ENCODE results near the gene RCBTB2. TPM values are rescaled to one million over a fixed set of nuclear protein-coding genes. Genes with fewer than 3 reads are reported as not detected.
A peak's percentile ranks its signal among the peaks of the same experiment; 100 is the strongest.

Gene RCBTB2
- total RNA-seq, 1 experiment from 2014 or later: 10.3 TPM

DNA sequence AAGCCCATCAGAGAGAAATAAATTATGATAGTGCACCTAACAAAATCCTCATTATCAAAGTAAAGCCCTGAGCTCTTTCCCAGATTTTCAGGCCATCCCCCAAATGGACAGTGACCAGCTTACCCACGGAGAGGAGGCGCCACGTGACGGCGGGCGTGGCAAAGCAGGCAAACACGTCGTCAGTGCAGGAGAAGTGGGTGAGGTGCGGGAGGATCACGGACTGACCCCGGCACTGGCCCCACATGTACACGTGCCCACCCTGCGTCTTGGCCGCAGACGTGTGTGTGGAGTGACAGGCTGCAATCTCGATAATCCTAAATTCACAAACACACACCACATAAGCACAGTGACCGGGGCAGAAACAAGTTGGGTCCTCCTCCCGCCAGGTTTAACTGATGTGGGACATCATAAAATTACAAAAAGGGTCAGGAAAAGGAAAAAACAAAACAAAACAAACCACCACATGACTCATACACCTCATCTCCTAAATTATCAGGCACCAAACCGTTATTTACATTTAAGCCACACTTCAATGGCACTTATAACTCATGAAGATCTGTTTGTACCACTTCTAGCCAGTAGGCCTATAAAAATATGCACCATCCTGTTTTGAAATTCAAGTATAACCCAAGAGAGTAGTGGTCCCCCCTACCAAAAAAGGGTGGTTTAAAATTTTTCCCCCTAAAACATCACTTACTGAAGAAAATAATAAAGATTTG, 30.1 kb downstream of the RCBTB2 start:
- in situ Hi-C loops (cut with HindIII; ENCODE audit: low sequenced_read_pairs): no loop called here
- DNase-seq (ENCODE audit: low spot score): no peak

DNA sequence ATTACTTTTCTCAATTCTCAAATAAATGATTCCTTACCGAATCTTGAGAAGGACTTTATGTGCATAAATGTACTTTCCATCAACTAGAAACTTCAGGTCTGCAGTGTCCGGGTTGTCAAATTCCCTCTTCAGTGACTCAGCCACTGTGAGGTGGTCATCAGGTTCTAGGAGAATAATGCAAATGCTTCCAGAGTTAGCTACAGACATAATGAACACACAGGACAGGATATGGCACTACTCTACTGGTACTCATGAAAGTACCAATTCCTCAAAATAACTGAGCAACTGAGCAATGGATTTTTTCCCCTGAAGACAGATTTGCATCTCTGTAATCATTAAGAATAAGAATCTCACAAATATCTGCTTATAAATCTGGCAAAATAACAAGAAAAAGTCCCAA, 31.2 kb downstream of the RCBTB2 start:
- in situ Hi-C loops (cut with HindIII; ENCODE audit: low sequenced_read_pairs): no loop called here
- DNase-seq (ENCODE audit: low spot score): no peak

DNA sequence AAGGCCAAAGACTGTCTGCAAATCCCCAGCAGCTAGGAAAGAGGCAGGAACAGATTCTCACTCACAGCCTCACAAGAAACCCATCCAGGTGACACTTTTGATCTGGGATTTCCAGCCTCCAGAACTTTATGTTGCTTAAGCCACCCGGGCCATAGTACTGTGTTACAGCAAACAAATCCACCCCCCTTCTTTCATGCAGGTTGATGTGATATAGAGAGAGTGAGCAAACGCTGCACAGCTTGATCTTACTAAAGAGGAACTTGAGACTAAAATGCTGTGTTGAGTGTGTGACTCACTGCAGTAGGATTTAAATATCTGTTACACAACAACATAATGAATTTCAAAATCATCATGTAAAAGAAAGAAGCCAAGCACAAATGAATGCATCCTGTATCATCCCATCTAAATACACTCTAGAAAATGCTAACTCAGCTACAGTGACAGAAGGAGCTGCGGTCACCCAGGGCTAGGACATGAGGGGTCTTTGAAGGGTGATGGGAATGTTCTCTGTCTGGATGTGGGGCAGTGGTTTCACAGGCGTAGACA, 32.2 kb downstream of the RCBTB2 start:
- in situ Hi-C loops (cut with HindIII; ENCODE audit: low sequenced_read_pairs): no loop called here
- no peak for DNase-seq (ENCODE audit: low spot score)

DNA sequence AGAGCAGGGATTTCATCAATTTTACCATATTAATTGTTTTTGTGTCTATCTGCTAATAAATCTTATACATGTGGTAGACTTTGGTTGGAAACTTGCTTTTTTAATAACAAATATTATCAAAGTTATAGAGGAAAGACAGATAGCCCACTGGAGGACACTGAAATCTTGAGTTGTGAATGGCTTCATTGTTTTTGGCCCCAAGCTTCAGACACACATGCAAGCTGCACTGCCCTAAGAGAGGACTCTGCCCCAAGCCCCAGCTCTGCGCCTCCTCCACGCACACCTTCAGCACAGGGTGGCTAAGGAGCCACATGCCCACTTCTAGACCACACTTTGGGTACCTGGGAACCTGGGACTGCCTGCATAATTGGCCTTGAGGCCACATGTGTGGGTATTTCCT, 35.2 kb downstream of the RCBTB2 start:
- DNase-seq (ENCODE audit: low spot score): no peak
- in situ Hi-C loops (cut with HindIII; ENCODE audit: low sequenced_read_pairs): loop anchor here (10.0 kb wide), 1 partner anchor 67 kb away; no protein-coding TSS in a partner anchor

DNA sequence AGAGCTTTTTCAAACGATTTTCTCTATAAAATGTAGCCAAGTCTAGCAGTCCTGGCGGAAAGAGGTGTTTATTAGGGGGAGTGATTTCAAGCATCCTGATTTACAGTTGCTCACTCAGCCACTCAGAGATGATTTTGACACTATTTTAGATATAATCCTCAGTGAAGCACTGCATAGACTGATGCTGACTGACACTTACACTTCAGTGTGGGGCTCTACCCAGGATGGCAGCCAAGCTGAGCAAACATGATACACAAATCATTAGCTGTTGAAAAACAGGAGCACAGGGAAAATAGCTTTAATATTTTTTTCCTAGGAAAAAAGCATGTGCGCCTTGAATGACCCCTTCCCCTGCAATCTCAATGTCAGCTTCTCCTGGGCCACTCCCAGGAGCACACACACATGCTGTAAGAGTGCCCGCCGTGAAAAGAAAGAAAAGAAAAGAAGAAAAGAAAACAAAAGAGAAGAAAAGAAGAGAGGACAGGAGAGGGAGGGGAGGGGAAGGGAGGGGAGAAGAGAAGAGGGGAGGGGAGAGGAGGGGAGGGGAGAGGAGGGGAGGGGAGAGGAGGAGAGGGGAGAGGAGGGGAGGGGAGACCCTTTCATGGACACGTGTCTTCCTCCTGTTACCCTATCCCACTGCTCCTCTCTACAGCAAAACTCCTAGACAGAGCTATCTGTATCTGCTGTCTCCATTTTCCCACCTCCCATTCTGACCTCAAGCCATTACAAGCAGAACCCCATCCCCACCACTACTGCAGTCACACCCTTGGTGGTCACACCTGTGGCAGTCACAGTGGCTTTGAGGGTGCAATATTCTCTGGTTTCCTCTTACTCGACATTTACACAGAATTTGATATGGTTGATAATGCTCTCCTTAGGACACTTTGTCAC, 36.4 kb downstream of the RCBTB2 start:
- DNase-seq (ENCODE audit: low spot score): no peak
- in situ Hi-C loops (cut with HindIII; ENCODE audit: low sequenced_read_pairs): loop anchor here (10.0 kb wide), 1 partner anchor 68 kb away; no protein-coding TSS in a partner anchor

DNA sequence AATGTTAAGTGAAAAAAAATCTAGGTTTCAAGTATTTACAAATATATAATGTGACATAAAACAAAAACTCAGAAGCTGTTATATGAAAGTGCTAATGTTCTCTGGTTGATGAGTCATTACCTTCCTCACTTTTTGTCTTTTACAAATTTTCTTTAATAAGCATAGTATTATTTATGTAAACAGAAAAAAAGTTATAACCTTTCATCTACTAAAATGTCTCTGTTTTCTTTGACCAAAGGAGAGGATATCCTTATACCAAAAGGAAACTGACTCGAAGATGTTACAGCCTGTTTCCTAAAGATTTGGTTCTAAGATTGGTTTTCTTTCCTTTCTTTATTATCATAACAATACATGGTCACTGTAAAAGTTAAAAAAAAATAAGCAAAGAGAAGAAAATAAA, 38.0 kb downstream of the RCBTB2 start:
- in situ Hi-C loops (cut with HindIII; ENCODE audit: low sequenced_read_pairs): loop anchor here (10.0 kb wide), 1 partner anchor 70 kb away; no protein-coding TSS in a partner anchor
- no peak for DNase-seq (ENCODE audit: low spot score)

DNA sequence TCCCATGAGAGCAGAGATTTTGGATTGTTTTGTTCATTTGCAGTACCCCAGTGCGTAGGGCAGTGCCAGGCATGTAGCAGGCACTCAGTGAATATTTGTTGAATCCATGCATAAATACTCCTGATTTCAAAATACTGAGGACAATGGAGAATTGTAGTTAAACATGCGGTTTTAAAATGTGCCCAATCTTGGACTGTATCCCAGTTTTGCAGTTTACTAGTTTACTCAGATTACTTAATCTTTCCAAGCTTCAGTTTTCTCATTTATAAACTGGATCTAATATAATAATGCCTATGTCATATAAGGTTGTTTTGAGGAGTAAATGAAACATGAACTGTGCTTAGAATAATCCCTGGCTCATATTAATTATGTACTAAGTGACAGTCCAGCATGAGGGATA, 39.0 kb downstream of the RCBTB2 start:
- DNase-seq (ENCODE audit: low spot score): no peak
- in situ Hi-C loops (cut with HindIII; ENCODE audit: low sequenced_read_pairs): loop anchor here (10.0 kb wide), 1 partner anchor 71 kb away; no protein-coding TSS in a partner anchor

DNA sequence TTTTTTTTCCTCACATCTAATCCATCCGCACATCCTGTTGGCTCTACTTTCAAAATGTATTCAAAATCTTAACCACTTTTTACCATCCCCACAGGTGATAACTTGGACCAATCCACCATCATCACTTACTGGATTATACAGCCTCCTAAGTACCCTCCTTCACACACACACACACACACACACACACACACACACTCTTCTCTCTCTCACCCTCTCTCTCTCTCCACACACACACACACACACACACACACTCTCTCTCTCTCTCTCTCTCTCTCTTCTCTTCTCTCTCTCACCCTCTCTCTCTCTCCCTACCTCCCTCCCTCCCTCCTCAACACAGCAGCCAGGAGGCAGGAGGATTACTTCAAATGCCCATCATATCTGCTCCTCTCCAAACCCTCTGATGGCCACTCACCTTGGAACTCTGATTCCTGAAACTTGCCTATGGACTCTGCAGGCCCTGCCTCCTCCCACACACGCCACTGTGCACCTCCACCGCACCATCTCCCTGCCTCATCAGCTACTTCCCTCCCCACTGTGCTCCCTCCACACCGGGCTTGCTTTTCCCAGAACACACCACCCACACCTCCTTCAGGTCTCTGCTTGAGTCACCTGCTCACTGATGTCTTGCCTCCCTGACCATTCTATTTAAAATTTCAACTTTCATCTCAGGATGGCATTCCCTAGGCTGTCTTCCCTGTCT, 39.7 kb downstream of the RCBTB2 start:
- in situ Hi-C loops (cut with HindIII; ENCODE audit: low sequenced_read_pairs): loop anchor here (10.0 kb wide), 1 partner anchor 72 kb away; no protein-coding TSS in a partner anchor
- no peak for DNase-seq (ENCODE audit: low spot score)

DNA sequence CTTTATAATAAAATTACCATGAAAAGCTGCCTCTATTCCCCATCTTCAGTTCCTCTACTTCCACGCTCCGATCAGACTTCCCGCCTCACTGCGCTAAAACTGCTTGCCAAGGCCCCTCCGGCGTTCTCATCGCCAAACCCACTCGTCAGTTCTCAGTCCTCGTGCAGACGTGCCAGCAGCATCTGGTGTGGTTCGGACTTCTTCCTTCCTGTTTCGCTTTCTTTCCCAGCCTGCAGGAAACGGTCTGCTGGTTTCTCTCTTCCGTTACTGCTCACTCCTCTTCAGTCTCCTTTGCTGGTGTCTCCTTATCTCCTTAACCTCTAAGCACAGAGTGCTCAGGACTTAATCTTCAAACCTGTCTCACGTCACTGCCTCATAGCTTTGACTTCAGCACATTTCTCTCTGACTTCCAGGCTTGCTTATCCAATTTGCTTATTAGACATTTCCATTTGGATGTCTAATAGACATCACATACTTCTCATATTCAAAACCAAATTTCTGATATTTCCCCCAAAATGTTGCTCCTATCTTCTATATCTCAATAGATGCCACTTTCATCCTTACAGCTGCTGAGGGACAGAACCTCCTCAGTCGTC, 40.3 kb downstream of the RCBTB2 start:
- in situ Hi-C loops (cut with HindIII; ENCODE audit: low sequenced_read_pairs): loop anchor here (10.0 kb wide), 1 partner anchor 72 kb away; no protein-coding TSS in a partner anchor
- peak; percentile 56 for DNase-seq (ENCODE audit: low spot score)

DNA sequence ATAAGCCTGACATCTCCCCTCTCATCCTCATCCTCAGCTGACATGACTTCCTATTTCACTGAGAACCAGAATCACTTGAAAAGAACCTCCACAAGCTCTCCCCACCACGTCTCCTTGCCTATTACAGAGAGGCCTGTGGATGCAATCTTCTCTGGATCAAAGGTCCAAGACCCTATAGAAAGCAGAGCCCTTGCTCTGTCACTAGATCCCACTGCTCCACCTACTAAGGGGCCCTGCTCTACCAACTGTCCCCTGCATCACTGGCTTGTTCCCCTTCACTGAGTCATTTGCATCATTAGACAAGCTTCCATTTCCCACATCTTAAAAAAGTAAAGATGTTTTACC, 40.8 kb downstream of the RCBTB2 start:
- in situ Hi-C loops (cut with HindIII; ENCODE audit: low sequenced_read_pairs): loop anchor here (10.0 kb wide), 1 partner anchor 73 kb away; no protein-coding TSS in a partner anchor
- DNase-seq (ENCODE audit: low spot score): peak; percentile 9

DNA sequence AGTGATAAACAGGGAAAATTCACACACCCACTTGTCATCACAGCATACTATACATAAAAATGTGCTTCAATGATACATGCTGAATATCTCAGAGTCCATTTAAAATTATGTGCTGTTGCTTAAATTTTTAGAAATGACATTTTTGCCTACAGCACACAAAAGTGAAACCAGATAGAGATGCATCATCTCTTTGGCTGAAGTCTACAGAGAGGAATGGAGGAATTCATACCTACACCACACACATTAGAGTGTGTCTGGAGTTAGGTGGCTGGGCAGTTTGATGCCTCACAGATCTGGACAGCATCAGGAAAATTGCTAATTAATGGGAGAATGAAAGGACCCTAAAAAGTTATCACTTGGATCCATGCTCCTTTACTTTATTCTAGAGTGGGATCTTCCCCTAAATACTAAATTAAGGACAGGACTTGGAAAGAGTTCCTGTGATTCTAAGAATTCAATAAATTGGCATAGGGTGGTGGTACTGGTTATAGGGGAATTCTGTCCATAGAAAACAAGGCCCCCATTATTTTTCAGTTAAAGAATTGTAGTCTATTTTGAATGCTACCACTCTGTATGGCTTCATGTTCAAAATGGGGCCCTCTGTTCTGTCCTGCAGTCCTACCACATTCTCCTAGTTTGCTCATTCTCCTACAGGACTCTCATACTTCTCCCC, 41.3 kb downstream of the RCBTB2 start:
- no peak for DNase-seq (ENCODE audit: low spot score)
- in situ Hi-C loops (cut with HindIII; ENCODE audit: low sequenced_read_pairs): loop anchor here (10.0 kb wide), 1 partner anchor 73 kb away; no protein-coding TSS in a partner anchor

DNA sequence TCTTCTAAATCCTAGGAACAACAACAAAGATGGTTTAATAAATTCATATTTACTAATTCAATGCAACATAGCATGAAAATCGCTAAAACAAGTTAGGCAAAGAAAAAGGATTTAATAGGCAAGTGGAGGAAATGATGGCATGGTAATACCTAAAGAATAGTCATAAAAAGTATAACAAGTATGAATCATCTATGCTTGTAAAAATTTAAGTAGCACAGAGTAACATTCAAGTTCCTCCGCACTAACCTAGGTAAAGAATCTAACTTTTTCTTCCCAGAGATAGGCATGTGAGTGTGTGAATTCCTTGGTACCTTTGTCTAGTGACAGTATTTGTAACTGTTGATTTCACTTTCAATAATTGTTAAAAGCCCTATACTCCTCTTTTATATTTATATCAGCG, 42.6 kb downstream of the RCBTB2 start:
- DNase-seq (ENCODE audit: low spot score): no peak
- in situ Hi-C loops (cut with HindIII; ENCODE audit: low sequenced_read_pairs): loop anchor here (10.0 kb wide), 1 partner anchor 75 kb away; no protein-coding TSS in a partner anchor

DNA sequence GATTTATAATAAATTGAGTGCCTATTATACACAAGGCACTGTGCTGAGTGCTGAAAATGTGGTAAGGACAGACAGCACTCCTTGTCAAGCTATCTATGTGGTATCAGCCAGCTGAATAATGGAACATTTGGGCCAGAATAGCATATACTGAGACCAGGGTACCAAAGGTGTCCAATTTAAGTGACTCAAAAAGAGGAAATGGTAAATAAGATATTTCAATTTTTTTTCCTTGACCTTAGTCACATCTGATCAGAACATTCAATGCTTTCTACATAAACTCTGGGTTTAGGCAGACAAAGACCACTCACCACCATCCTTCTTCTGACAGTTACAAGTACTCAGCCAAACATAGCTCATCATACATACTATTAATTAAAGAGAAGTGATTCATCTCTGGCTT, 43.2 kb downstream of the RCBTB2 start:
- in situ Hi-C loops (cut with HindIII; ENCODE audit: low sequenced_read_pairs): loop anchor here (10.0 kb wide), 1 partner anchor 75 kb away; no protein-coding TSS in a partner anchor
- DNase-seq (ENCODE audit: low spot score): no peak

DNA sequence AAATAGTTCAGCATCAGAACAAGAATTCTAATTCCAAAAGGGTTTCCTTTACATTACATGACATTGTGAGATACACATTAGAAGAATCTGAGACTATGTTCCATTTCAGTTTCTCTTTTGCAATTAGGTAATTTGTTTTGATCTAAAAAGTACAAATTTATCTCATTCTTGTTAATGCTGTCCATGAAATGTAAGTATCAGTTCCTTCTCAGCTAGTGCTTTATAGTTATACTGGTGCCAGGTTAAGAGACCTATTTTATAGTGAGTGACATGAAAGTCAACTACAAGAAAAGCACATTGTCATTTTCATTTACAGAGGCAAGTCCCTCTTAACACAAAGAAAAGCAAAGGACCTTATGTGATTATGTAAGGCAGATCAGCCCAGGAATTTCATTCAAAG, 43.9 kb downstream of the RCBTB2 start:
- in situ Hi-C loops (cut with HindIII; ENCODE audit: low sequenced_read_pairs): no loop called here

DNA sequence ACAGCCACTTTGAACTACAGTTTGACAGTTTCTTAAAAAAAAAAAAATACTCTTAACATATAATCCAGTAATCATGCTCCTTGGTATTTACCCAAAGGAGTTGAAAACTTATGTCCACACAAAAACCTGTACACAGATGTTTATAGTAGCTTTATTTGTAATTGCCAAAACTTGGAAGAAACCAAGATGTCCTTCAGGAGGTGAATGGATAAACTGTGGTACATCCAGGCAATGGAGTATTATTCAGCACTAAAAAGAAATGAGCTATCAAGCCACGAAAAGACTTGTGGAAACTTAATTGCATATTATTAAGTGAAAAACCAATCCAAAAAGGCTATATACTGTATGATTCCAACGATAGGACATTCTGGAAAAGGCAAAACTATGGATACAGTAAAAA, 44.9 kb downstream of the RCBTB2 start:
- DNase-seq (ENCODE audit: low spot score): no peak
- in situ Hi-C loops (cut with HindIII; ENCODE audit: low sequenced_read_pairs): no loop called here

More for the DNA sequence above, 43.9 kb downstream of the RCBTB2 start:
- DNase-seq (ENCODE audit: low spot score): no peak

DNA sequence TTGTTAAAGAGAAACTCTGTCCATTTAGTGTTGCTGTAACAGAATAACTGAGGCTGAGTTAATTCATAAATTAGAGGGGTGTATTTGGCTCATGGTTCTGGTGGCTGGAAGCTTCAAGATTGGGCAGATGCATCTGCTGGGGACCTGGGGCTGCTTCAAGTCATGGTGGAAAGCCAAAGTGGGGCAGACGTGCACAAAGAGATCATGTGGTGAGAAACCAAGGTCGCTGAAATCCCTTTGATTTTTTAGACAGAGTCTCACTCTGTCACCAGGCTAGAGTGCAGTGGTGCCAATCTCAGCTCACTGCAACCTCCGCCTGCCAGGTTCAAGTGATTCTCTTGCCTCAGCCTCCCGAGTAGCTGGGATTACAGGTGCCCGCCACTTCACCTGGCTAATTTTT, 46.0 kb downstream of the RCBTB2 start:
- no peak for DNase-seq (ENCODE audit: low spot score)
- in situ Hi-C loops (cut with HindIII; ENCODE audit: low sequenced_read_pairs): no loop called here

DNA sequence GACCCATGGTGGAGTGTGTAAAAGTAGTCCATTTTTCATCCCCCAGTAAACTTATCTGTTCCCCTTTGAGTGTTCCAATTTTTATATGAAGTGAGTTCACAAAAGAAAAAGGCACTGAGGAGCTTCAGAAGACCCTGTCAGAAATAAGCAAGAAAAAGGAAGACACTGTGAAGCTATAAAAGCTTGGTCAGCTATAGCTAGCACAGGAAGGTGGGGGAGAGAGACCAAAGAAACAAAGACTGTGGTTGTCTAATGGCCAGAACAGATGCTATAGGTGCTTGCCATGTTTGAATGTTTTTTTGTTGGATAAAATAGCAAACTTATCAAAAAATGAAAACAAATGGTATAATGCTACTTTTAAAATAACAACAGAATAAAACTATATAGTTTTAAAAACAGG, 46.5 kb downstream of the RCBTB2 start:
- no peak for DNase-seq (ENCODE audit: low spot score)
- in situ Hi-C loops (cut with HindIII; ENCODE audit: low sequenced_read_pairs): no loop called here

DNA sequence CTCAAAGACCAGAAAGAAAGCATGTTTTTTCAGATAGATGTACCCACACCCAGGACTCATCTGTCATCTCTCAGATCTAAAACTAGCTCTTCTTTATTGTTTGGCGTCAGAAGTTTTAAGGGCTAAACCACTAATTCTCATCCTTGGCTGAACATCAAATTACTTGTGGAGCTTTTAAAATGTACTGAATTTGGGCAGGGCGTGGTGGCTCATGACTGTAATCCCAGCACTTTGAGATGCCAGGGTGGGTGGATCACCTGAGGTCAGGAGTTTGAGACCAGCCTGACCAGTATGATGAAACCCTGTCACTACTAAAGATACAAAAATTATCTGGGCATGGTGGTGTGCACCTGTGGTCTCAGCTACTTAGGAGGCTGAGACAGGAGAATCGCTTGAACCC, 47.4 kb downstream of the RCBTB2 start:
- no peak for DNase-seq (ENCODE audit: low spot score)
- in situ Hi-C loops (cut with HindIII; ENCODE audit: low sequenced_read_pairs): no loop called here
